Measurements from ENCODE around the gene ZG16B.

ZG16B gene

GRCh38 chr16:2827374-2827791 lies 2.7 kb upstream of the ZG16B start:
- DNase-seq (ENCODE audit: low read depth, low spot score), result no peak
- Histone ChIP-seq H3K4me1 (ENCODE audit: insufficient read depth, insufficient read length) (peaks cover 11% of the 10 kb centered on the region), H3K27me3 (ENCODE audit: insufficient read depth, insufficient read length) (no peaks in the 10 kb centered on the region), H3K9me3 (ENCODE audit: insufficient read depth, low read length) (no peaks in the 10 kb centered on the region), H3K4me3 (ENCODE audit: insufficient read length, low read depth) (no peak overlapping the region), H3K9ac (ENCODE audit: insufficient read length, low read depth) (no peak overlapping the region), H3K36me3 (ENCODE audit: insufficient read depth, insufficient read length, low read length) (no peaks in the 10 kb centered on the region)
- TF ChIP-seq ZNF274 (IDR thresholded peaks at IDR 0.05; ENCODE audit: low read depth, low read length) (no peak), SUZ12 (IDR thresholded peaks at IDR 0.05; ENCODE audit: extremely low read depth, insufficient read depth, insufficient read length) (no peak), YY1 (IDR thresholded peaks at IDR 0.05; ENCODE audit: insufficient read depth, insufficient read length) (no peak)

- Histone ChIP-seq H3K27me3 (ENCODE audit: insufficient read depth, insufficient read length) (no peaks in the 10 kb centered on the region), H3K4me3 (ENCODE audit: insufficient read length, low read depth) (no peak overlapping the region)
Measured at GRCh38 chr16:2827831-2828520, 2.1 kb upstream of the ZG16B start.

GRCh38 chr16:2828521-2828840 lies 1.6 kb upstream of the ZG16B start:
- Histone ChIP-seq H3K36me3 (ENCODE audit: insufficient read depth, insufficient read length, low read length) (no peaks in the 10 kb centered on the region), H3K4me1 (ENCODE audit: insufficient read depth, insufficient read length) (peaks cover 11% of the 10 kb centered on the region), H3K9me3 (ENCODE audit: insufficient read depth, low read length) (no peaks in the 10 kb centered on the region), H3K27me3 (ENCODE audit: insufficient read depth, insufficient read length) (no peaks in the 10 kb centered on the region), H3K4me3 (ENCODE audit: insufficient read length, low read depth) (no peak overlapping the region), H3K9ac (ENCODE audit: insufficient read length, low read depth) (no peak overlapping the region)
- DNase-seq (ENCODE audit: low read depth, low spot score), result no peak
- no peak for TF ChIP-seq SUZ12 (IDR thresholded peaks at IDR 0.05; ENCODE audit: extremely low read depth, insufficient read depth, insufficient read length)
- no peak for TF ChIP-seq YY1 (IDR thresholded peaks at IDR 0.05; ENCODE audit: insufficient read depth, insufficient read length)
- no peak for TF ChIP-seq ZNF274 (IDR thresholded peaks at IDR 0.05; ENCODE audit: low read depth, low read length)

More at GRCh38 chr16:2827831-2828520, 2.1 kb upstream of the ZG16B start:
- no peak for DNase-seq (ENCODE audit: low read depth, low spot score)
- peaks cover 11% of the 10 kb centered on the region for H3K4me1 ChIP-seq (ENCODE audit: insufficient read depth, insufficient read length)
- no peaks in the 10 kb centered on the region for H3K9me3 ChIP-seq (ENCODE audit: insufficient read depth, low read length)
- no peak for TF ChIP-seq YY1 (IDR thresholded peaks at IDR 0.05; ENCODE audit: insufficient read depth, insufficient read length)
- no peak for TF ChIP-seq SUZ12 (IDR thresholded peaks at IDR 0.05; ENCODE audit: extremely low read depth, insufficient read depth, insufficient read length)
- no peak for TF ChIP-seq ZNF274 (IDR thresholded peaks at IDR 0.05; ENCODE audit: low read depth, low read length)
- no peaks in the 10 kb centered on the region for H3K36me3 ChIP-seq (ENCODE audit: insufficient read depth, insufficient read length, low read length)
- no peak overlapping the region for H3K9ac ChIP-seq (ENCODE audit: insufficient read length, low read depth)

GRCh38 chr16:2828876-2829430 lies 1.1 kb upstream of the ZG16B start:
- Histone ChIP-seq H3K27me3 (ENCODE audit: insufficient read depth, insufficient read length) (no peaks in the 10 kb centered on the region), H3K9me3 (ENCODE audit: insufficient read depth, low read length) (no peaks in the 10 kb centered on the region), H3K9ac (ENCODE audit: insufficient read length, low read depth) (no peak overlapping the region), H3K4me3 (ENCODE audit: insufficient read length, low read depth) (no peak overlapping the region), H3K36me3 (ENCODE audit: insufficient read depth, insufficient read length, low read length) (no peaks in the 10 kb centered on the region), H3K4me1 (ENCODE audit: insufficient read depth, insufficient read length) (peaks cover 11% of the 10 kb centered on the region)
- DNase-seq (ENCODE audit: low read depth, low spot score), result no peak
- TF ChIP-seq YY1 (IDR thresholded peaks at IDR 0.05; ENCODE audit: insufficient read depth, insufficient read length), result no peak
- TF ChIP-seq ZNF274 (IDR thresholded peaks at IDR 0.05; ENCODE audit: low read depth, low read length), result no peak
- no peak for TF ChIP-seq SUZ12 (IDR thresholded peaks at IDR 0.05; ENCODE audit: extremely low read depth, insufficient read depth, insufficient read length)

GRCh38 chr16:2830355-2830695 lies 222 bp downstream of the ZG16B start:
- no peaks in the 10 kb centered on the region for H3K36me3 ChIP-seq (ENCODE audit: insufficient read depth, insufficient read length, low read length)
- H3K4me3 ChIP-seq (ENCODE audit: insufficient read length, low read depth), result no peak overlapping the region
- H3K27me3 ChIP-seq (ENCODE audit: insufficient read depth, insufficient read length), result no peaks in the 10 kb centered on the region
- DNase-seq (ENCODE audit: low read depth, low spot score), result no peak
- TF ChIP-seq ZNF274 (IDR thresholded peaks at IDR 0.05; ENCODE audit: low read depth, low read length) (no peak), SUZ12 (IDR thresholded peaks at IDR 0.05; ENCODE audit: extremely low read depth, insufficient read depth, insufficient read length) (no peak), YY1 (IDR thresholded peaks at IDR 0.05; ENCODE audit: insufficient read depth, insufficient read length) (no peak)
- H3K9ac ChIP-seq (ENCODE audit: insufficient read length, low read depth), result no peak overlapping the region
- H3K9me3 ChIP-seq (ENCODE audit: insufficient read depth, low read length), result no peaks in the 10 kb centered on the region
- H3K4me1 ChIP-seq (ENCODE audit: insufficient read depth, insufficient read length), result peaks cover 12% of the 10 kb centered on the region

- Histone ChIP-seq H3K4me1 (ENCODE audit: insufficient read depth, insufficient read length) (peaks cover 16% of the 10 kb centered on the region), H3K4me3 (ENCODE audit: insufficient read length, low read depth) (no peak overlapping the region), H3K9ac (ENCODE audit: insufficient read length, low read depth) (no peak overlapping the region), H3K27me3 (ENCODE audit: insufficient read depth, insufficient read length) (no peaks in the 10 kb centered on the region), H3K9me3 (ENCODE audit: insufficient read depth, low read length) (no peaks in the 10 kb centered on the region), H3K36me3 (ENCODE audit: insufficient read depth, insufficient read length, low read length) (no peaks in the 10 kb centered on the region)
- DNase-seq (ENCODE audit: low read depth, low spot score), result no peak
- TF ChIP-seq SUZ12 (IDR thresholded peaks at IDR 0.05; ENCODE audit: extremely low read depth, insufficient read depth, insufficient read length) (no peak), YY1 (IDR thresholded peaks at IDR 0.05; ENCODE audit: insufficient read depth, insufficient read length) (no peak), ZNF274 (IDR thresholded peaks at IDR 0.05; ENCODE audit: low read depth, low read length) (no peak)
Measured at GRCh38 chr16:2831203-2831602, 1.1 kb downstream of the ZG16B start.

GRCh38 chr16:2833776-2834175 lies 3.7 kb downstream of the ZG16B start:
- no peaks in the 10 kb centered on the region for H3K9me3 ChIP-seq (ENCODE audit: insufficient read depth, low read length)
- no peak for DNase-seq (ENCODE audit: low read depth, low spot score)
- H3K9ac ChIP-seq (ENCODE audit: insufficient read length, low read depth), result no peak overlapping the region
- no peak overlapping the region for H3K4me3 ChIP-seq (ENCODE audit: insufficient read length, low read depth)
- TF ChIP-seq SUZ12 (IDR thresholded peaks at IDR 0.05; ENCODE audit: extremely low read depth, insufficient read depth, insufficient read length), result no peak
- no peak for TF ChIP-seq ZNF274 (IDR thresholded peaks at IDR 0.05; ENCODE audit: low read depth, low read length)
- TF ChIP-seq YY1 (IDR thresholded peaks at IDR 0.05; ENCODE audit: insufficient read depth, insufficient read length), result no peak
- H3K36me3 ChIP-seq (ENCODE audit: insufficient read depth, insufficient read length, low read length), result no peaks in the 10 kb centered on the region
- H3K27me3 ChIP-seq (ENCODE audit: insufficient read depth, insufficient read length), result no peaks in the 10 kb centered on the region
- H3K4me1 ChIP-seq (ENCODE audit: insufficient read depth, insufficient read length), result peaks cover 20% of the 10 kb centered on the region
